Neural progenitor cell (in vitro differentiated cells): ENCODE measurements around the gene SMU1. TPM values are rescaled to one million over a fixed set of nuclear protein-coding genes. Genes with fewer than 3 reads are reported as not detected.

Experiments used
- DNase-seq: peaks from one replicate; pipeline ENCODE4 v3.0.0-alpha.2; 2016; ENCODE audit warnings: low spot score
- H2AFZ ChIP-seq: fragments of 200-600 bp; sonication (generic); replicated peaks from 2 replicates; pipeline ENCODE4 v1.6.1; 2016; ENCODE audit warnings: antibody characterized with exemption
- H3F3A ChIP-seq: fragments of 200-600 bp; sonication (generic); 2 replicates; pipeline ENCODE4 v1.6.1; 2016; ENCODE audit warnings: antibody characterized with exemption, low read depth
- H3K27ac ChIP-seq: fragments of 200-600 bp; sonication (generic); 2 replicates; pipeline ENCODE4 v1.5.1; 2016; ENCODE audit warnings: mild to moderate bottlenecking
- H3K27me3 ChIP-seq: fragments of 200-600 bp; sonication (generic); 2 replicates; pipeline ENCODE4 v1.6.1; 2016; ENCODE audit warnings: mild to moderate bottlenecking, moderate library complexity
- H3K36me3 ChIP-seq: fragments of 200-600 bp; sonication (generic); 2 replicates; pipeline ENCODE4 v1.5.1; 2016
- H3K4me1 ChIP-seq: fragments of 200-600 bp; sonication (generic); 2 replicates; pipeline ENCODE4 v1.6.1; 2016; ENCODE audit warnings: mixed run types
- H3K4me2 ChIP-seq: fragments of 200-600 bp; sonication (generic); 2 replicates; pipeline ENCODE4 v1.6.1; 2016
- H3K4me3 ChIP-seq: fragments of 200-600 bp; sonication (generic); 2 replicates; pipeline ENCODE4 v1.5.1; 2016
- H3K79me2 ChIP-seq: fragments of 200-600 bp; sonication (generic); 2 replicates; pipeline ENCODE4 v1.6.1; 2016; ENCODE audit warnings: low read depth
- H3K9ac ChIP-seq: fragments of 200-600 bp; sonication (generic); 2 replicates; pipeline ENCODE4 v1.6.1; 2016
- H3K9me3 ChIP-seq: fragments of 200-600 bp; sonication (generic); 2 replicates; pipeline ENCODE4 v1.5.1; 2016; ENCODE audit warnings: low read depth
- H4K20me1 ChIP-seq: fragments of 200-600 bp; sonication (generic); 2 replicates; pipeline ENCODE4 v1.6.1; 2016; ENCODE audit warnings: low read depth
- H3K27ac Mint-ChIP-seq: 3 replicates; pipeline ENCODE4 v1.8.0; 2021; ENCODE audit warnings: mixed read lengths
- H3K27me3 Mint-ChIP-seq: 2 replicates; pipeline ENCODE4 v1.8.0; 2022; ENCODE audit warnings: low read depth, mild to moderate bottlenecking, inconsistent platforms, moderate library complexity, mixed read lengths; ENCODE audit not compliant: insufficient read depth
- H3K36me3 Mint-ChIP-seq: 3 replicates; pipeline ENCODE4 v1.8.0; 2021; ENCODE audit warnings: mixed read lengths
- H3K4me1 Mint-ChIP-seq: 3 replicates; pipeline ENCODE4 v1.8.0; 2021; ENCODE audit warnings: mixed read lengths
- H3K4me3 Mint-ChIP-seq: 3 replicates; pipeline ENCODE4 v1.8.0; 2021; ENCODE audit warnings: mild to moderate bottlenecking, moderate library complexity, mixed read lengths
- H3K9me3 Mint-ChIP-seq: 3 replicates; pipeline ENCODE4 v1.8.0; 2020; ENCODE audit warnings: mixed read lengths
- CTCF ChIP-seq: fragments of 200-600 bp; sonication (generic); IDR thresholded peaks from 2 replicates; pipeline ENCODE4 v1.5.1; 2017; ENCODE audit warnings: antibody characterized with exemption, mild to moderate bottlenecking
- EZH2 ChIP-seq: fragments of 200-600 bp; sonication (generic); IDR thresholded peaks from 2 replicates; pipeline ENCODE4 v1.6.1; 2017; ENCODE audit warnings: antibody characterized with exemption, mild to moderate bottlenecking, moderate library complexity
- EZH2phosphoT487 ChIP-seq: fragments of 200-600 bp; sonication (generic); IDR thresholded peaks from 2 replicates; pipeline ENCODE4 v1.6.1; 2017; ENCODE audit warnings: antibody characterized with exemption
- total RNA-seq: library from RNA; depleted of rRNA; stranded (reverse); fragments of >200 nt; gene quantifications from 2 replicates; pipeline ENCODE4 v1.2.3, GENCODE V29; 2015; ENCODE audit warnings: low replicate concordance

The SMU1 gene
- total RNA-seq, 1 donor from 2014 or later = 34.9 TPM

GRCh38 chr9:33023661-33024060, 52.8 kb downstream of the SMU1 start:
- H3K36me3 ChIP-seq = peaks cover 18% of the 10 kb centered on the region
- H3K9me3 ChIP-seq = no peaks in the 10 kb centered on the region
- Mint-ChIP-seq H3K4me1 (peaks cover 27% of the 10 kb centered on the region), H3K27ac (no peak overlapping the region), H3K27me3 (peaks cover 4% of the 10 kb centered on the region), H3K36me3 (peaks cover 26% of the 10 kb centered on the region), H3K4me3 (peak overlapping the region; percentile 97), H3K9me3 (no peaks in the 10 kb centered on the region)
- no peak overlapping the region for H3K27ac ChIP-seq
- H3K4me1 ChIP-seq = peaks cover 25% of the 10 kb centered on the region
- H4K20me1 ChIP-seq = peaks cover 60% of the 10 kb centered on the region
- no peak for DNase-seq
- TF ChIP-seq EZH2 (no peak), EZH2phosphoT487 (no peak), CTCF (no peak)
- no peaks in the 10 kb centered on the region for H3F3A ChIP-seq
- peak overlapping the region; percentile 95 for H3K4me2 ChIP-seq
- peak overlapping the region; percentile 75 for H3K9ac ChIP-seq
- no peak overlapping the region for H2AFZ ChIP-seq
- H3K79me2 ChIP-seq = peaks cover 98% of the 10 kb centered on the region
- H3K27me3 ChIP-seq = no peaks in the 10 kb centered on the region
- peak overlapping the region; percentile 71 for H3K4me3 ChIP-seq

- no peak for DNase-seq
- Histone ChIP-seq H3K4me2 (peak overlapping the region; percentile 95), H3F3A (no peaks in the 10 kb centered on the region), H3K4me1 (peaks cover 25% of the 10 kb centered on the region), H3K9ac (no peak overlapping the region), H3K36me3 (peaks cover 11% of the 10 kb centered on the region), H4K20me1 (peaks cover 57% of the 10 kb centered on the region), H3K27ac (no peak overlapping the region), H3K9me3 (no peaks in the 10 kb centered on the region), H3K79me2 (peaks cover 97% of the 10 kb centered on the region), H3K27me3 (no peaks in the 10 kb centered on the region), H3K4me3 (no peak overlapping the region), H2AFZ (no peak overlapping the region)
- Mint-ChIP-seq H3K4me3 (peak overlapping the region; percentile 48), H3K36me3 (peaks cover 22% of the 10 kb centered on the region), H3K9me3 (no peaks in the 10 kb centered on the region), H3K27me3 (peaks cover 4% of the 10 kb centered on the region), H3K4me1 (peaks cover 25% of the 10 kb centered on the region), H3K27ac (no peak overlapping the region)
- no peak for TF ChIP-seq CTCF
- TF ChIP-seq EZH2 = no peak
- TF ChIP-seq EZH2phosphoT487 = no peak
Observed at GRCh38 chr9:33022755-33023154, 53.7 kb downstream of the SMU1 start.

DNA sequence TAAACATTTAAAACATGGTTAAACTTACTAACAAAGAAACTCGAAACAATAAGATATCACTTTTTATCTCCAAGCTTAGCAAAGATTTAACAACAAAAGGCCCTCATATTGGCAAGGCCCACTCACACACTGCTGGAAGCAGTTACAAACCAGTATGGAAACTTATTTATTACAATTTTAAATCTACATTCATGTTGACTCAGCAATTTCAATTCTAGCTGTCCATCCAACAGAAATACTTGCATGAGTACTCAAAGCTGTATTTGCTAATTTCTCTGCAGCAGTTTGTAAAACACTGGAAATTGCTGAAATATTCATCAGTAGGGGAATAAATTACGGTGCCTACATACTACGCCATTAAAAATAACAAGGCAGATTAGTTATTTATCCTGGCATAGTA, 54.2 kb downstream of the SMU1 start:
- no peak overlapping the region for H3K4me3 Mint-ChIP-seq
- H3K9ac ChIP-seq = no peak overlapping the region
- DNase-seq = no peak
- no peaks in the 10 kb centered on the region for H3F3A ChIP-seq
- H3K27me3 ChIP-seq = no peaks in the 10 kb centered on the region
- peaks cover 57% of the 10 kb centered on the region for H4K20me1 ChIP-seq
- H3K27me3 Mint-ChIP-seq = peaks cover 4% of the 10 kb centered on the region
- peaks cover 27% of the 10 kb centered on the region for H3K4me1 ChIP-seq
- H3K27ac Mint-ChIP-seq = no peak overlapping the region
- peak overlapping the region; percentile 2 for H3K4me3 ChIP-seq
- H3K36me3 ChIP-seq = peaks cover 11% of the 10 kb centered on the region
- H3K36me3 Mint-ChIP-seq = peaks cover 22% of the 10 kb centered on the region
- no peaks in the 10 kb centered on the region for H3K9me3 Mint-ChIP-seq
- H3K79me2 ChIP-seq = peaks cover 97% of the 10 kb centered on the region
- no peak overlapping the region for H3K27ac ChIP-seq
- H2AFZ ChIP-seq = no peak overlapping the region
- no peaks in the 10 kb centered on the region for H3K9me3 ChIP-seq
- H3K4me2 ChIP-seq = peak overlapping the region; percentile 95
- TF ChIP-seq EZH2 (no peak), EZH2phosphoT487 (no peak), CTCF (no peak)
- H3K4me1 Mint-ChIP-seq = peaks cover 30% of the 10 kb centered on the region
